Measurements from ENCODE around the gene SERPINI1. TPM values are rescaled to one million over a fixed set of nuclear protein-coding genes. Genes with fewer than 3 reads are reported as not detected.

The SERPINI1 gene
- polyA plus RNA-seq, 2 donors: 2.0 to 2.1 TPM

GRCh38 chr3:167835359-167835758, 99.8 kb downstream of the SERPINI1 start:
- WGBS, 2 donors: 81 to 85% methylated on average over 5 of the region's 5 CpGs
- peaks cover 0 to 2% of the 10 kb centered on the region in 2 donors for H3K4me1 ChIP-seq (ENCODE audit: control insufficient read depth in 2 of 2, insufficient read depth in 2 of 2, low read length in 1 of 2)
- no peak overlapping the region for H3K27ac ChIP-seq (ENCODE audit: low read depth in 2 of 2, low read length in 1 of 2)
- no peaks in the 10 kb centered on the region for H3K36me3 ChIP-seq (ENCODE audit: control insufficient read depth in 2 of 2, insufficient read depth in 2 of 2, low read length in 1 of 2)
- no peaks in the 10 kb centered on the region for H3K9me3 ChIP-seq (ENCODE audit: control insufficient read depth in 2 of 2, insufficient read depth in 1 of 2, low read depth in 1 of 2, low read length in 1 of 2)
- no peaks in the 10 kb centered on the region for H3K27me3 ChIP-seq (ENCODE audit: control insufficient read depth in 1 of 2, insufficient read depth in 2 of 2, low read length in 2 of 2)
- H3K4me3 ChIP-seq (ENCODE audit: low read depth in 1 of 2, low read length in 2 of 2): no peak overlapping the region

GRCh38 chr3:167835953-167836352, 100.4 kb downstream of the SERPINI1 start:
- H3K36me3 ChIP-seq (ENCODE audit: control insufficient read depth in 2 of 2, insufficient read depth in 2 of 2, low read length in 1 of 2): no peaks in the 10 kb centered on the region
- H3K9me3 ChIP-seq (ENCODE audit: control insufficient read depth in 2 of 2, insufficient read depth in 1 of 2, low read depth in 1 of 2, low read length in 1 of 2): no peaks in the 10 kb centered on the region
- H3K27me3 ChIP-seq (ENCODE audit: control insufficient read depth in 1 of 2, insufficient read depth in 2 of 2, low read length in 2 of 2): no peaks in the 10 kb centered on the region
- WGBS, 2 donors: 85 to 88% methylated on average over 4 of the region's 4 CpGs
- no peak overlapping the region for H3K27ac ChIP-seq (ENCODE audit: low read depth in 2 of 2, low read length in 1 of 2)
- no peak overlapping the region for H3K4me3 ChIP-seq (ENCODE audit: low read depth in 1 of 2, low read length in 2 of 2)
- peaks cover 0 to 3% of the 10 kb centered on the region in 2 donors for H3K4me1 ChIP-seq (ENCODE audit: control insufficient read depth in 2 of 2, insufficient read depth in 2 of 2, low read length in 1 of 2)

DNA sequence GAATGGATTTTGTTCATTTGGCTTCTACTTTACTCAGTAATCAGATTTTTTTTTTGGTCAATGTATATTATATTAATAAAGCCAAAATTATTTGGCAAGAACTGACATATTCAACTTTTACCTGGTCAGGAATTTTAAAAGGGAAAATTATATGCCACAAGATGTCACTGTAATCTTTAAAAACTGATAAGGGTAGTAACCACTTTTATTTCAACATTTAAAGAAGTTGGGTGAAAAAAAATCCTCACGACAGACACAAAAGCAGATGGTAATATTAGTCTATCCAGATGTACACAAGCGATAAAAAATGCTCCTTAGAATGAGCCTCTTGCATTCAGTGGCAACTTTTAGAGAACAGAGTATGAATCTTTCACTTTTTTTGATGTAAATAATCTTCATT, 101.9 kb downstream of the SERPINI1 start:
- no peaks in the 10 kb centered on the region for H3K27me3 ChIP-seq (ENCODE audit: control insufficient read depth in 1 of 2, insufficient read depth in 2 of 2, low read length in 2 of 2)
- H3K4me3 ChIP-seq (ENCODE audit: low read depth in 1 of 2, low read length in 2 of 2): no peak overlapping the region
- H3K9me3 ChIP-seq (ENCODE audit: control insufficient read depth in 2 of 2, insufficient read depth in 1 of 2, low read depth in 1 of 2, low read length in 1 of 2): no peaks in the 10 kb centered on the region
- no peak overlapping the region for H3K27ac ChIP-seq (ENCODE audit: low read depth in 2 of 2, low read length in 1 of 2)
- peaks cover 0 to 3% of the 10 kb centered on the region in 2 donors for H3K4me1 ChIP-seq (ENCODE audit: control insufficient read depth in 2 of 2, insufficient read depth in 2 of 2, low read length in 1 of 2)
- H3K36me3 ChIP-seq (ENCODE audit: control insufficient read depth in 2 of 2, insufficient read depth in 2 of 2, low read length in 1 of 2): no peaks in the 10 kb centered on the region
- WGBS, 2 donors: 59 to 62% methylated on average over 2 of the region's 2 CpGs

GRCh38 chr3:167839460-167840134, 104.1 kb downstream of the SERPINI1 start:
- Histone ChIP-seq H3K27me3 (ENCODE audit: control insufficient read depth in 1 of 2, insufficient read depth in 2 of 2, low read length in 2 of 2) (no peaks in the 10 kb centered on the region), H3K27ac (ENCODE audit: low read depth in 2 of 2, low read length in 1 of 2) (peak overlapping the region in 1 of 2 donors; percentile 9), H3K9me3 (ENCODE audit: control insufficient read depth in 2 of 2, insufficient read depth in 1 of 2, low read depth in 1 of 2, low read length in 1 of 2) (no peaks in the 10 kb centered on the region), H3K4me3 (ENCODE audit: low read depth in 1 of 2, low read length in 2 of 2) (no peak overlapping the region), H3K4me1 (ENCODE audit: control insufficient read depth in 2 of 2, insufficient read depth in 2 of 2, low read length in 1 of 2) (peaks cover 0 to 3% of the 10 kb centered on the region in 2 donors), H3K36me3 (ENCODE audit: control insufficient read depth in 2 of 2, insufficient read depth in 2 of 2, low read length in 1 of 2) (no peaks in the 10 kb centered on the region)
- 37 to 57% methylated on average over 4 of the region's 4 CpGs for WGBS, 2 donors

GRCh38 chr3:167840247-167840646, 104.7 kb downstream of the SERPINI1 start:
- Histone ChIP-seq H3K4me1 (ENCODE audit: control insufficient read depth in 2 of 2, insufficient read depth in 2 of 2, low read length in 1 of 2) (peaks cover 0 to 3% of the 10 kb centered on the region in 2 donors), H3K36me3 (ENCODE audit: control insufficient read depth in 2 of 2, insufficient read depth in 2 of 2, low read length in 1 of 2) (no peaks in the 10 kb centered on the region), H3K9me3 (ENCODE audit: control insufficient read depth in 2 of 2, insufficient read depth in 1 of 2, low read depth in 1 of 2, low read length in 1 of 2) (no peaks in the 10 kb centered on the region), H3K4me3 (ENCODE audit: low read depth in 1 of 2, low read length in 2 of 2) (no peak overlapping the region), H3K27ac (ENCODE audit: low read depth in 2 of 2, low read length in 1 of 2) (no peak overlapping the region), H3K27me3 (ENCODE audit: control insufficient read depth in 1 of 2, insufficient read depth in 2 of 2, low read length in 2 of 2) (no peaks in the 10 kb centered on the region)
- 54 to 74% methylated on average over 3 of the region's 3 CpGs for WGBS, 2 donors

DNA sequence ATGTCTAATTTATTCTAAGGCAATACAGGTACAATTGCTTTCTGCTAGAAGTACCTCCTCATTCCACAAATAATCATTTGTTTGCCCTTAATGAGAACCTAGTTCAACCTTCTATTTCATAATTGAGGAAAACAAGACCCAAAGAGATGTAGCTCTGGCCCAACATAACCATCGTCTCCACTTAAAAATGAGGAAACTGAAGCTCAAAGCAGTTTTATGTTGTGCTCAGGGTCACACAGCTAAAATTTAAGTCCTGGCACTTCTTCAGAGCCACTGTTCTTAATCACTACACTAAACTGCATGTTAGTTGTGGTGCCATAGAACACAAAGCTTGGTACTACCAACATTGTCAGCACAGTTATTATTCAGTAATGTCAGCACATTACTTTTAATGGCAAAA, 108.0 kb downstream of the SERPINI1 start:
- Histone ChIP-seq H3K4me3 (ENCODE audit: low read depth in 1 of 2, low read length in 2 of 2) (no peak overlapping the region), H3K4me1 (ENCODE audit: control insufficient read depth in 2 of 2, insufficient read depth in 2 of 2, low read length in 1 of 2) (peaks cover 0 to 3% of the 10 kb centered on the region in 2 donors), H3K27me3 (ENCODE audit: control insufficient read depth in 1 of 2, insufficient read depth in 2 of 2, low read length in 2 of 2) (no peaks in the 10 kb centered on the region), H3K27ac (ENCODE audit: low read depth in 2 of 2, low read length in 1 of 2) (no peak overlapping the region), H3K36me3 (ENCODE audit: control insufficient read depth in 2 of 2, insufficient read depth in 2 of 2, low read length in 1 of 2) (no peaks in the 10 kb centered on the region), H3K9me3 (ENCODE audit: control insufficient read depth in 2 of 2, insufficient read depth in 1 of 2, low read depth in 1 of 2, low read length in 1 of 2) (no peaks in the 10 kb centered on the region)
- 76 to 82% methylated on average over 1 of the region's 1 CpG for WGBS, 2 donors

- H3K4me1 ChIP-seq (ENCODE audit: control insufficient read depth in 2 of 2, insufficient read depth in 2 of 2, low read length in 1 of 2): peaks cover 0 to 3% of the 10 kb centered on the region in 2 donors
- no peaks in the 10 kb centered on the region for H3K27me3 ChIP-seq (ENCODE audit: control insufficient read depth in 1 of 2, insufficient read depth in 2 of 2, low read length in 2 of 2)
- no peak overlapping the region for H3K27ac ChIP-seq (ENCODE audit: low read depth in 2 of 2, low read length in 1 of 2)
- H3K4me3 ChIP-seq (ENCODE audit: low read depth in 1 of 2, low read length in 2 of 2): no peak overlapping the region
- 83 to 91% methylated on average over 2 of the region's 2 CpGs for WGBS, 2 donors
- no peaks in the 10 kb centered on the region for H3K36me3 ChIP-seq (ENCODE audit: control insufficient read depth in 2 of 2, insufficient read depth in 2 of 2, low read length in 1 of 2)
- H3K9me3 ChIP-seq (ENCODE audit: control insufficient read depth in 2 of 2, insufficient read depth in 1 of 2, low read depth in 1 of 2, low read length in 1 of 2): no peaks in the 10 kb centered on the region
Observed at GRCh38 chr3:167843886-167844285, 108.4 kb downstream of the SERPINI1 start.

DNA sequence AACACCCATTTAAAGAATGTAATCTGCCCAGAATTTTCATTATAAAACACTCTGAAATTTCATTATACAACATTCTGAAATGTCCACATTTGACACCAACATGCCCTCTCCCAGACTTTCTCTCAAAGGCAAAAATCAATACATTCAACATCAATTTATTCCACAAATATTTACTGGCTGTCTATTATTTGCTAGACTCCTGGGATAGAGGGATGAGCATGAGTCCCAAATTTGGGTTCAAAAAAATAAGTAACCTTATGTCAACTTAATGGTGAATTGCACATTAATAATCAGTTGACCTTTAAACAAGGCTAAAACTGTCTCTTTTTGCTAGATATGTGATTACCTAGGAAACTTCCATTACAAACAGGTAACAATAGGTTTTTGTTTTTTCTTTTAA, 109.0 kb downstream of the SERPINI1 start:
- Histone ChIP-seq H3K4me1 (ENCODE audit: control insufficient read depth in 2 of 2, insufficient read depth in 2 of 2, low read length in 1 of 2) (peaks cover 0 to 3% of the 10 kb centered on the region in 2 donors), H3K4me3 (ENCODE audit: low read depth in 1 of 2, low read length in 2 of 2) (no peak overlapping the region)

DNA sequence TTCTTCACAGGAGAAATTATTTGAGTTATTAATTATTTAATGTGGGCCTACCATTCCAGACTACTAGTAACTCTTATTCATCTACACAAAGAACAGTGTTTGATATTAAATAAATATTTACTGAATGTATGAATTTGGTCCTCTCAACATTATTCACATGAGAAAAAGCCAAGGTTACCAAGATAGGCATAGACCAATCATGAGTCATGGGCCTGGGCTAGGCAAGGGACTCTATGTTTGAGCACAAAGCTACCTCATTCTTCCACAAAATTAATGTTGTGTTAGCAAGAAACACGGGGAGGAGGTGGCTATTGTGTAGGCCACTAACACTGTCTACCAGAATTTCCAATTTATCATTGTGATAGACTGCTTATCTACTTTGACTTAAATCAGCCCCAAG, 115.7 kb downstream of the SERPINI1 start:
- Histone ChIP-seq H3K4me1 (ENCODE audit: control insufficient read depth in 2 of 2, insufficient read depth in 2 of 2, low read length in 1 of 2) (no peaks in the 10 kb centered on the region), H3K4me3 (ENCODE audit: low read depth in 1 of 2, low read length in 2 of 2) (no peak overlapping the region), H3K36me3 (ENCODE audit: control insufficient read depth in 2 of 2, insufficient read depth in 2 of 2, low read length in 1 of 2) (no peaks in the 10 kb centered on the region), H3K27ac (ENCODE audit: low read depth in 2 of 2, low read length in 1 of 2) (no peak overlapping the region), H3K27me3 (ENCODE audit: control insufficient read depth in 1 of 2, insufficient read depth in 2 of 2, low read length in 2 of 2) (no peaks in the 10 kb centered on the region), H3K9me3 (ENCODE audit: control insufficient read depth in 2 of 2, insufficient read depth in 1 of 2, low read depth in 1 of 2, low read length in 1 of 2) (no peaks in the 10 kb centered on the region)
- 46 to 47% methylated on average over 1 of the region's 1 CpG for WGBS, 2 donors

More for the DNA sequence above, 109.0 kb downstream of the SERPINI1 start:
- Histone ChIP-seq H3K27me3 (ENCODE audit: control insufficient read depth in 1 of 2, insufficient read depth in 2 of 2, low read length in 2 of 2) (no peaks in the 10 kb centered on the region), H3K9me3 (ENCODE audit: control insufficient read depth in 2 of 2, insufficient read depth in 1 of 2, low read depth in 1 of 2, low read length in 1 of 2) (no peaks in the 10 kb centered on the region), H3K27ac (ENCODE audit: low read depth in 2 of 2, low read length in 1 of 2) (no peak overlapping the region), H3K36me3 (ENCODE audit: control insufficient read depth in 2 of 2, insufficient read depth in 2 of 2, low read length in 1 of 2) (no peaks in the 10 kb centered on the region)

- H3K9me3 ChIP-seq (ENCODE audit: control insufficient read depth in 2 of 2, insufficient read depth in 1 of 2, low read depth in 1 of 2, low read length in 1 of 2): no peaks in the 10 kb centered on the region
- no peak overlapping the region for H3K27ac ChIP-seq (ENCODE audit: low read depth in 2 of 2, low read length in 1 of 2)
- H3K36me3 ChIP-seq (ENCODE audit: control insufficient read depth in 2 of 2, insufficient read depth in 2 of 2, low read length in 1 of 2): no peaks in the 10 kb centered on the region
- no peaks in the 10 kb centered on the region for H3K27me3 ChIP-seq (ENCODE audit: control insufficient read depth in 1 of 2, insufficient read depth in 2 of 2, low read length in 2 of 2)
- no peaks in the 10 kb centered on the region for H3K4me1 ChIP-seq (ENCODE audit: control insufficient read depth in 2 of 2, insufficient read depth in 2 of 2, low read length in 1 of 2)
- 87 to 89% methylated on average over 3 of the region's 3 CpGs for WGBS, 2 donors
- H3K4me3 ChIP-seq (ENCODE audit: low read depth in 1 of 2, low read length in 2 of 2): no peak overlapping the region
Observed at GRCh38 chr3:167851749-167852148, 116.2 kb downstream of the SERPINI1 start.

Measured in esophagus (tissue), 2 donors.